GM10248 (cell line): Measurements from ENCODE around the gene TOX2.

ENCODE experiments used
- CTCF ChIA-PET: fragments of 300-600 bp; sonication (Branson Sonifier 250); formaldehyde crosslinking; extraction: SDS; loops from one replicate; lab custom pipeline; 2021; ENCODE audit warnings: antibody characterized with exemption; lab: Yijun Ruan, JAX
- POLR2A ChIA-PET: fragments of 350-650 bp; sonication (Branson Sonifier 250); formaldehyde crosslinking; extraction: SDS; loops from one replicate; lab custom pipeline; 2020; ENCODE audit warnings: antibody characterized with exemption; lab: Yijun Ruan, JAX
- DNase-seq: peaks from one replicate; pipeline ENCODE4 v3.0.0; 2012; ENCODE audit errors: extremely low spot score
- CTCF ChIP-seq: IDR thresholded peaks from 2 replicates; pipeline ENCODE4 v1.5.1; 2012; ENCODE audit warnings: mild to moderate bottlenecking, low read depth; ENCODE audit errors: extremely low read depth, missing control alignments, control extremely low read depth

The TOX2 gene

GRCh38 chr20:44010162-44010704 is 95.6 kb downstream of the TOX2 start:
- ChIA-PET POLR2A (no interaction called here), CTCF (interaction anchor here (1.6 kb wide), 1 partner anchor 12 kb away, joined by 4 read pairs; no protein-coding TSS in a partner anchor)
- no peak for DNase-seq
- TF ChIP-seq CTCF = no peak

GRCh38 chr20:44011251-44011940 is 96.7 kb downstream of the TOX2 start:
- ChIA-PET POLR2A (no interaction called here), CTCF (interaction anchor here (0.8 to 1.0 kb wide), 3 partner anchors 8 to 69 kb away, joined by 3 read pairs; no protein-coding TSS in a partner anchor)
- no peak for DNase-seq
- TF ChIP-seq CTCF = no peak

GRCh38 chr20:44012466-44013226 is 98.0 kb downstream of the TOX2 start:
- no peak for DNase-seq
- ChIA-PET CTCF (interaction anchor here (0.8 to 1.0 kb wide), 3 partner anchors 9 to 68 kb away, joined by 3 read pairs; no protein-coding TSS in a partner anchor), POLR2A (no interaction called here)
- TF ChIP-seq CTCF = no peak

GRCh38 chr20:44014807-44015732 is 100.4 kb downstream of the TOX2 start:
- no peak for TF ChIP-seq CTCF
- ChIA-PET POLR2A (no interaction called here), CTCF (interaction anchor here (1.0 to 1.4 kb wide), 3 partner anchors 9 to 67 kb away, joined by 3 read pairs; no protein-coding TSS in a partner anchor)
- no peak for DNase-seq

GRCh38 chr20:44015733-44016103 is 101.1 kb downstream of the TOX2 start:
- no peak for TF ChIP-seq CTCF
- ChIA-PET CTCF (interaction anchor here (1.1 kb wide), 1 partner anchor 68 kb away, joined by 3 read pairs; no protein-coding TSS in a partner anchor), POLR2A (no interaction called here)
- DNase-seq = no peak

GRCh38 chr20:44016525-44016924 is 101.9 kb downstream of the TOX2 start:
- ChIA-PET CTCF (interaction anchor here (1.0 to 1.9 kb wide), 3 partner anchors 8 to 64 kb away, joined by 3 to 7 read pairs (median 3); no protein-coding TSS in a partner anchor), POLR2A (no interaction called here)
- DNase-seq = no peak
- TF ChIP-seq CTCF = no peak
